HG02759 (cell line): ENCODE data around the gene HRCT1.
"Not testable (repeated sequence)": the region's sequence is repeated elsewhere in the genome, so short reads cannot be mapped to it uniquely, and the experiment has no call there.

Experiments used
- ATAC-seq: cut with Tn5 transposase; IDR thresholded peaks from one replicate; pipeline ENCODE4 v1.9.1; 2021; ENCODE audit warnings: mild to moderate bottlenecking, moderate library complexity; ENCODE audit not compliant: unreplicated experiment

Gene HRCT1

GRCh38 chr9:35905912-35906679, at the start of gene HRCT1:
Gene HRCT1, plus strand, starts transcription at chr9:35906202. Its CDS starts 86 bp downstream, at chr9:35906288.
- ATAC-seq, result no peak

GRCh38 chr9:35856206-35856605, 49.8 kb upstream of the HRCT1 start:
- ATAC-seq, result no peak

- ATAC-seq, result no peak
Observed at GRCh38 chr9:35856882-35857281, 49.1 kb upstream of the HRCT1 start.

GRCh38 chr9:35858458-35858857, 47.5 kb upstream of the HRCT1 start:
- ATAC-seq, result no peak

GRCh38 chr9:35859310-35859989, 46.6 kb upstream of the HRCT1 start:
- no peak for ATAC-seq

GRCh38 chr9:35859990-35860339, 46.0 kb upstream of the HRCT1 start:
- ATAC-seq, result no peak

GRCh38 chr9:35861161-35861897, 44.7 kb upstream of the HRCT1 start:
- no peak for ATAC-seq

- ATAC-seq, result no peak
Observed at GRCh38 chr9:35862328-35862727, 43.7 kb upstream of the HRCT1 start.

- no peak for ATAC-seq
Observed at GRCh38 chr9:35863583-35863982, 42.4 kb upstream of the HRCT1 start.

- ATAC-seq, result no peak
Observed at GRCh38 chr9:35864695-35865255, 41.2 kb upstream of the HRCT1 start.

GRCh38 chr9:35867538-35867937, 38.5 kb upstream of the HRCT1 start:
- no peak for ATAC-seq

- ATAC-seq, result no peak
Observed at GRCh38 chr9:35868933-35869332, 37.1 kb upstream of the HRCT1 start.

GRCh38 chr9:35869621-35870216, 36.3 kb upstream of the HRCT1 start:
- no peak for ATAC-seq

GRCh38 chr9:35870351-35870923, 35.6 kb upstream of the HRCT1 start, which contains the start of gene OR13J1:
Gene OR13J1, minus strand, starts transcription at chr9:35870401. Its CDS starts 0 bp downstream, at chr9:35870401.
- no peak for ATAC-seq

- ATAC-seq, result no peak
Observed at GRCh38 chr9:35871545-35871944, 34.5 kb upstream of the HRCT1 start.

- ATAC-seq, result no peak
Observed at GRCh38 chr9:35872505-35872904, 33.5 kb upstream of the HRCT1 start.

- no peak for ATAC-seq
Observed at GRCh38 chr9:35882263-35882848, 23.6 kb upstream of the HRCT1 start.

- no peak for ATAC-seq
Observed at GRCh38 chr9:35882996-35883395, 23.0 kb upstream of the HRCT1 start.

GRCh38 chr9:35884908-35885307, 21.1 kb upstream of the HRCT1 start:
- not testable (repeated sequence) for ATAC-seq

GRCh38 chr9:35891646-35892045, 14.4 kb upstream of the HRCT1 start:
- ATAC-seq, result no peak
